ENCODE results near the gene VAMP2. TPM values are rescaled to one million over a fixed set of nuclear protein-coding genes. Genes with fewer than 3 reads are reported as not detected.
A peak's percentile ranks its signal among the peaks of the same experiment; 100 is the strongest.

The VAMP2 gene
- total and polyA plus RNA-seq, 9 of the 15 experiments (the other 6 are each of a cell fraction or from before 2014, with no cell fraction given), result 2.3 to 31.8 (median 6.0) TPM

DNA sequence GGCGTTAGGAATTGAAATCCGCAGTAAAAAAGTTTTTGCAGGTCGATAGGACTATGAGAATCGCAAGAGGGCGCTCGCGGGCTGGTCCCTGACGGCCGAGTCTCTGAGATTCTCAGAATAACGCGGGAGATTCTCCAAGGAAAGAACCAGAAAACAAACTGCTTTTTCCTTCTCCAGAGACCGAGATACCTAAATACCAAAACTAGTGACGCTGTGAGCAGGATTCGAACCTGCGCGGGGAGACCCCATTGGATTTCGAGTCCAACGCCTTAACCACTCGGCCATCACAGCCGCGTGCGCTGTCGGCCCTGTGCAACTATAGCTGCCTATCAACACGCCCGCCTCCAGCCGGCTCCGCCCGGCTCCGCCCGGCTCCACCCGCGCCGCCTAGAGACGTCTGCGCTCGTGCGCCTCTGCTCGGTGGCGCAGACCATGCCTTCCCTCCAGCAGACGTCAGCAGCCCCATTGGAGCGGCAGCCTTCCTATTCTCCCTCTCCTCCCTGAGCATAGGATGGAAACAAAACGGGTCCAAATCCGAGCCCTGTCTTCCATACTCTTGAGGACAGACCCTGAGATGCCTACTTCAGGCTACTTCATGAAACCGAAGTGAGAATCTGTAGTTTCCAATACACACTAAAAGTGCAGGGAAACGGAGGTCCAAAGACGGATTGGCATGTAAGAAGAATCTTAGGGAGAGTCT lies 23.9 kb downstream of the VAMP2 start (continued):
- TF ChIP-seq BMI1 (IDR thresholded peaks at IDR 0.05; ENCODE audit: low read length) (no peak), SMAD4 (CRISPR knock-in tag; conservative IDR thresholded peaks at IDR 0.05) (peak; percentile 77), TOE1 (IDR thresholded peaks at IDR 0.05; ENCODE audit: borderline replicate concordance) (no peak), TOE1 (CRISPR knock-in tag; IDR thresholded peaks at IDR 0.05; ENCODE audit: borderline replicate concordance, low read depth) (no peak), FOXP1 (CRISPR knock-in tag; IDR thresholded peaks at IDR 0.05) (no peak), BDP1 (IDR thresholded peaks at IDR 0.05; ENCODE audit: insufficient read depth, insufficient read length) (peak; percentile 47), CBX5 (IDR thresholded peaks at IDR 0.05; ENCODE audit: borderline replicate concordance, low read depth) (no peak), SMARCA4 (IDR thresholded peaks at IDR 0.05) (no peak; the same call in 1 of the 2 replicates), FOXA1 (IDR thresholded peaks at IDR 0.05; ENCODE audit: borderline replicate concordance) (no peak), ZBTB17 (CRISPR knock-in tag; IDR thresholded peaks at IDR 0.05) (no peak), SMAD3 (CRISPR knock-in tag; conservative IDR thresholded peaks at IDR 0.05) (no peak), ZNF143 (CRISPR knock-in tag; IDR thresholded peaks at IDR 0.05) (no peak), FOXK1 (CRISPR knock-in tag; IDR thresholded peaks at IDR 0.05; ENCODE audit: borderline replicate concordance) (no peak), ELF1 (tag; IDR thresholded peaks at IDR 0.05) (no peak; the same call in 1 of the 2 replicates), DIDO1 (tag; IDR thresholded peaks at IDR 0.05; ENCODE audit: low read depth) (no peak), HDGF (IDR thresholded peaks at IDR 0.05) (no peak), HDAC8 (tag; IDR thresholded peaks at IDR 0.05) (no peak), MTF1 (CRISPR knock-in tag; IDR thresholded peaks at IDR 0.05; ENCODE audit: borderline replicate concordance) (no peak), HEY1 (CRISPR knock-in tag; IDR thresholded peaks at IDR 0.05; ENCODE audit: borderline replicate concordance) (no peak)
- TF ChIP-seq, protein P1, sequence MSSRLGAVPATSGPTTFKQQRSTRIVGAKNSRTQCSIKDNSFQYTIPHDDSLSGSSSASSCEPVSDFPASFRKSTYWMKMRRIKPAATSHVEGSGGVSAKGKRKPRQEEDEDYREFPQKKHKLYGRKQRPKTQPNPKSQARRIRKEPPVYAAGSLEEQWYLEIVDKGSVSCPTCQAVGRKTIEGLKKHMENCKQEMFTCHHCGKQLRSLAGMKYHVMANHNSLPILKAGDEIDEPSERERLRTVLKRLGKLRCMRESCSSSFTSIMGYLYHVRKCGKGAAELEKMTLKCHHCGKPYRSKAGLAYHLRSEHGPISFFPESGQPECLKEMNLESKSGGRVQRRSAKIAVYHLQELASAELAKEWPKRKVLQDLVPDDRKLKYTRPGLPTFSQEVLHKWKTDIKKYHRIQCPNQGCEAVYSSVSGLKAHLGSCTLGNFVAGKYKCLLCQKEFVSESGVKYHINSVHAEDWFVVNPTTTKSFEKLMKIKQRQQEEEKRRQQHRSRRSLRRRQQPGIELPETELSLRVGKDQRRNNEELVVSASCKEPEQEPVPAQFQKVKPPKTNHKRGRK (tag; IDR thresholded peaks at IDR 0.05), result no peak
- TF ChIP-seq, protein P2, sequence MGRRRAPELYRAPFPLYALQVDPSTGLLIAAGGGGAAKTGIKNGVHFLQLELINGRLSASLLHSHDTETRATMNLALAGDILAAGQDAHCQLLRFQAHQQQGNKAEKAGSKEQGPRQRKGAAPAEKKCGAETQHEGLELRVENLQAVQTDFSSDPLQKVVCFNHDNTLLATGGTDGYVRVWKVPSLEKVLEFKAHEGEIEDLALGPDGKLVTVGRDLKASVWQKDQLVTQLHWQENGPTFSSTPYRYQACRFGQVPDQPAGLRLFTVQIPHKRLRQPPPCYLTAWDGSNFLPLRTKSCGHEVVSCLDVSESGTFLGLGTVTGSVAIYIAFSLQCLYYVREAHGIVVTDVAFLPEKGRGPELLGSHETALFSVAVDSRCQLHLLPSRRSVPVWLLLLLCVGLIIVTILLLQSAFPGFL (CRISPR knock-in tag; IDR thresholded peaks at IDR 0.05), result no peak
- TF ChIP-seq, protein P3, sequence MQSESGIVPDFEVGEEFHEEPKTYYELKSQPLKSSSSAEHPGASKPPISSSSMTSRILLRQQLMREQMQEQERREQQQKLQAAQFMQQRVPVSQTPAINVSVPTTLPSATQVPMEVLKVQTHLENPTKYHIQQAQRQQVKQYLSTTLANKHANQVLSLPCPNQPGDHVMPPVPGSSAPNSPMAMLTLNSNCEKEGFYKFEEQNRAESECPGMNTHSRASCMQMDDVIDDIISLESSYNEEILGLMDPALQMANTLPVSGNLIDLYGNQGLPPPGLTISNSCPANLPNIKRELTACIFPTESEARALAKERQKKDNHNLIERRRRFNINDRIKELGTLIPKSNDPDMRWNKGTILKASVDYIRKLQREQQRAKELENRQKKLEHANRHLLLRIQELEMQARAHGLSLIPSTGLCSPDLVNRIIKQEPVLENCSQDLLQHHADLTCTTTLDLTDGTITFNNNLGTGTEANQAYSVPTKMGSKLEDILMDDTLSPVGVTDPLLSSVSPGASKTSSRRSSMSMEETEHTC (IDR thresholded peaks at IDR 0.05), result no peak
- TF ChIP-seq, protein P4, sequence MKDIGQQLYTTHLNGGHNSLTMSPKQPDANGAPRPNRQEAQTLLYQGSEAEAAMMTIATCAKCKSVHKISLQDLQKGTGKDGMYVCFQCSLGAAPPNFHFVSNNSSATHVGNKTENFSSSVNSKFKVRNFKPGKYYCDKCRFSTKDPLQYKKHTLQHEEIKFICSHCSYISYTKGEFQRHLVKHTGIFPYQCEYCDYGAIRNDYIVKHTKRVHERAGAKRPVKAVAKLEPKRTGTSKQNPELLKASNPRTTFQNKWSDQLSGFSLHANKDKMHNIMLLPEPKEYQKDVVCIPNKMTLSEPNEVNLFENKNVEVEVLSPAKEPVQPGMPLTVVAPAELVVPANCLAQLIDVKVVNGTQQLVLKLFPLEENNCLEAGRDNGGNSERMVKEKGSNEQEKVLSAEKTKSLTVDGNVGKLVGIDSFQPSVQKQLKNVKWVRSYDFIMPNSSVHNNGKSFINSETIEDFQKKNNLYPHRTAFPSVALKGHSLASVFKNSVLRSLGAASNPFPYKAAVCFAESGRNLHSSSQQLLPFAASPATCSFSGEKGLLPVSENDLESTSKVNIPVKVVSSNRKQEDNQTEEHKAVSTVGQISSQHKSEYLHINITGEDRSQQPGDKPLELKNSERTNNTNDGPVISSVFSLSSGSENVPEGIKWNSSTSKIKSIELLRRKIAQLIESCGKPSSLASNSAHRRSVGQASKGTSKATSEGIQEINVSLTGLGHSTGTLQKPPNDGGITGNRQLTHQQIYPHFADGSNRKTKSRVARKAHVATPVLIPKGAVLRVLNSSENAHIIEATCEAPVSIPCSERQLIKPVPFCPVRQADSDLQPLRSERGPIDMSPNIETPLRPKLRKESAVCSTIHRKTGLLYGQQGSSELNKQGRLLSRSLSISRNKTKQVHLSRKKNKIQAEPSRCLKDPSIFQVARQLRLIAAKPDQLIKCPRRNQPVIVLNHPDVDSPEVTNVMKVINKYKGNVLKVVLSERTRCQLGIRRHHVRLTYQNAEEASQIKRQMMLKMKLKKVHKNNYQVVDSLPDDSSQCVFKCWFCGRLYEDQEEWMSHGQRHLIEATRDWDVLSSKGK (CRISPR knock-in tag; IDR thresholded peaks at IDR 0.05), result no peak
